ENCODE measurements around the gene PARVG. TPM values are rescaled to one million over a fixed set of nuclear protein-coding genes. Genes with fewer than 3 reads are reported as not detected.

PARVG gene
- total RNA-seq, 2 donors from 2014 or later, result 34.9 to 71.3 TPM

- no peaks in the 10 kb centered on the region for H3K4me1 ChIP-seq (ENCODE audit: control insufficient read depth in 1 of 2, low read depth in 2 of 2)
Measured at GRCh38 chr22:44146088-44146861, 34.5 kb upstream of the PARVG start.

GRCh38 chr22:44147008-44147645 is 33.6 kb upstream of the PARVG start:
- H3K27ac ChIP-seq, result no peak overlapping the region
- H3K9me3 ChIP-seq, result no peaks in the 10 kb centered on the region
- no peaks in the 10 kb centered on the region for H3K36me3 ChIP-seq
- H3K27me3 ChIP-seq (replicated peaks; ENCODE audit: insufficient read depth), result no peaks in the 10 kb centered on the region
- TF ChIP-seq CTCF (IDR thresholded peaks at IDR 0.05), result no peak
- DNase-seq (ENCODE audit: low spot score), result no peak
- H3K4me3 ChIP-seq, result no peak overlapping the region
- no peaks in the 10 kb centered on the region for H3K4me1 ChIP-seq (ENCODE audit: control insufficient read depth in 1 of 2, low read depth in 2 of 2)
- no peak for ATAC-seq (ENCODE audit: insufficient number of reproducible peaks, low FRiP score, low read depth)

More at GRCh38 chr22:44146088-44146861, 34.5 kb upstream of the PARVG start:
- H3K4me3 ChIP-seq, result no peak overlapping the region
- no peak for TF ChIP-seq CTCF (IDR thresholded peaks at IDR 0.05)
- DNase-seq (ENCODE audit: low spot score) (no peak), ATAC-seq (ENCODE audit: insufficient number of reproducible peaks, low FRiP score, low read depth) (no peak)
- H3K36me3 ChIP-seq, result no peaks in the 10 kb centered on the region
- H3K9me3 ChIP-seq, result no peaks in the 10 kb centered on the region
- no peaks in the 10 kb centered on the region for H3K27me3 ChIP-seq (replicated peaks; ENCODE audit: insufficient read depth)
- no peak overlapping the region for H3K27ac ChIP-seq

- no peak overlapping the region for H3K4me3 ChIP-seq
- ATAC-seq (ENCODE audit: insufficient number of reproducible peaks, low FRiP score, low read depth) (no peak), DNase-seq (ENCODE audit: low spot score) (no peak)
- no peak for TF ChIP-seq CTCF (IDR thresholded peaks at IDR 0.05)
- no peaks in the 10 kb centered on the region for H3K36me3 ChIP-seq
- no peaks in the 10 kb centered on the region for H3K9me3 ChIP-seq
- no peaks in the 10 kb centered on the region for H3K27me3 ChIP-seq (replicated peaks; ENCODE audit: insufficient read depth)
- no peaks in the 10 kb centered on the region for H3K4me1 ChIP-seq (ENCODE audit: control insufficient read depth in 1 of 2, low read depth in 2 of 2)
- no peak overlapping the region for H3K27ac ChIP-seq
Measured at GRCh38 chr22:44147821-44148574, 32.7 kb upstream of the PARVG start.

- H3K36me3 ChIP-seq, result no peaks in the 10 kb centered on the region
- no peak overlapping the region for H3K27ac ChIP-seq
- TF ChIP-seq CTCF (IDR thresholded peaks at IDR 0.05), result no peak
- H3K4me1 ChIP-seq (ENCODE audit: control insufficient read depth in 1 of 2, low read depth in 2 of 2), result no peaks in the 10 kb centered on the region
- H3K9me3 ChIP-seq, result no peaks in the 10 kb centered on the region
- ATAC-seq (ENCODE audit: insufficient number of reproducible peaks, low FRiP score, low read depth) (no peak), DNase-seq (ENCODE audit: low spot score) (no peak)
- no peaks in the 10 kb centered on the region for H3K27me3 ChIP-seq (replicated peaks; ENCODE audit: insufficient read depth)
- no peak overlapping the region for H3K4me3 ChIP-seq
Measured at GRCh38 chr22:44151676-44152075, 29.0 kb upstream of the PARVG start.

GRCh38 chr22:44153710-44154109 is 27.0 kb upstream of the PARVG start:
- no peaks in the 10 kb centered on the region for H3K36me3 ChIP-seq
- ATAC-seq (ENCODE audit: insufficient number of reproducible peaks, low FRiP score, low read depth), result no peak

More at GRCh38 chr22:44153710-44154109, 27.0 kb upstream of the PARVG start:
- no peak for DNase-seq (ENCODE audit: low spot score)
- Histone ChIP-seq H3K27me3 (replicated peaks; ENCODE audit: insufficient read depth) (no peaks in the 10 kb centered on the region), H3K9me3 (no peaks in the 10 kb centered on the region), H3K27ac (no peak overlapping the region), H3K4me1 (ENCODE audit: control insufficient read depth in 1 of 2, low read depth in 2 of 2) (peaks cover 0 to 8% of the 10 kb centered on the region in 2 donors), H3K4me3 (no peak overlapping the region)
- TF ChIP-seq CTCF (IDR thresholded peaks at IDR 0.05), result no peak

Data from thoracic aorta (tissue), 2 donors.